Measurements from ENCODE around the gene KRT86.

Gene KRT86

GRCh38 chr12:52356762-52357580 is 82.5 kb downstream of the KRT86 start:
- no peak for DNase-seq (ENCODE audit: low read depth)

Data from HS-27A (cell line).